K562 (cell line): ENCODE results near the gene SLC6A16. TPM values are rescaled to one million over a fixed set of nuclear protein-coding genes. Genes with fewer than 3 reads are reported as not detected.
"Not testable (repeated sequence)": the region's sequence is repeated elsewhere in the genome, so short reads cannot be mapped to it uniquely, and the experiment has no call there.

ENCODE experiments used
- ATAC-seq: fragments of 200-7000 bp; cut with Tn5 transposase; 3 replicates; pipeline ENCODE4 v1.9.1; 2020; ENCODE audit warnings: moderate library complexity
- BruUV-seq: library from RNA; stranded (reverse); fragments of 400-500 nt; replicated peaks from 2 replicates; lab custom pipeline; 2021; lab: Mats Ljungman, UMichigan
- CTCF ChIA-PET: fragments of 300-600 bp; formaldehyde crosslinking; extraction: SDS; loops from one replicate; lab custom pipeline; 2021; ENCODE audit warnings: low intra/inter-chr PET ratio; lab: Yijun Ruan, JAX
- POLR2A ChIA-PET: fragments of 300-600, 350-650 bp; sonication (Branson Sonifier 250); formaldehyde crosslinking; extraction: SDS; loops from one replicate; lab custom pipeline; 2021; ENCODE audit warnings: antibody characterized with exemption, inconsistent platforms; lab: Yijun Ruan, JAX
- DNase-seq, 4 experiments: peaks; one replicate each; pipeline versions ENCODE4 v3.0.0 to v3.0.0-alpha.2; 2011 to 2018; ENCODE audit warnings: low spot score in 3 of 4, mixed read lengths in 3 of 4; ENCODE audit errors: extremely low read depth in 1 of 4
- FAIRE-seq: peaks from 2 replicates; lab custom pipeline; 2011; peaks lifted over from hg19 to GRCh38; lab: Jason Lieb, UNC
- H2AFZ ChIP-seq: 2 replicates; pipeline ENCODE4 v1.6.0; 2011; ENCODE audit warnings: low read depth, low read length, control low read depth, inconsistent platforms
- H3K27ac ChIP-seq: fragments of 200-600 bp; 3 replicates; pipeline ENCODE4 v1.8.0; 2011; ENCODE audit warnings: low read depth, mild to moderate bottlenecking, control low read depth, inconsistent platforms, low read length, moderate library complexity, mixed read lengths; ENCODE audit errors: extremely low read depth
- H3K27me3 ChIP-seq, 2 experiments: fragments of 300-600 bp in 1 of 2; 2 replicates in 1 of 2; 3 replicates in 1 of 2; pipeline versions ENCODE4 v1.6.0 to v1.8.0; 2011; ENCODE audit warnings: inconsistent platforms in 2 of 2, low read length in 2 of 2, mild to moderate bottlenecking in 1 of 2, mixed read lengths in 1 of 2, moderate library complexity in 1 of 2; ENCODE audit not compliant: control insufficient read depth in 2 of 2, insufficient read depth in 2 of 2
- H3K36me3 ChIP-seq: fragments of 300-600 bp; 3 replicates; pipeline ENCODE4 v1.8.0; 2011; ENCODE audit warnings: mild to moderate bottlenecking, low read length, inconsistent platforms; ENCODE audit not compliant: control insufficient read depth, insufficient read depth
- H3K4me1 ChIP-seq, 2 experiments: fragments of 200-600 bp in 1 of 2; replicated peaks in 1 of 2; 2 replicates in 1 of 2; 3 replicates in 1 of 2; pipeline versions ENCODE4 v1.5.1 to v1.8.0; 2011; ENCODE audit warnings: inconsistent platforms in 2 of 2, low read length in 2 of 2, mild to moderate bottlenecking in 1 of 2, mixed read lengths in 1 of 2, moderate library complexity in 1 of 2; ENCODE audit not compliant: control insufficient read depth in 2 of 2, insufficient read depth in 2 of 2
- H3K4me2 ChIP-seq: 2 replicates; pipeline ENCODE4 v1.6.1; 2011; ENCODE audit warnings: low read length, control low read depth, inconsistent platforms, mixed read lengths; ENCODE audit not compliant: insufficient read depth
- H3K4me3 ChIP-seq: fragments of 200-600 bp; sonication (generic), shearing (Covaris generic); 2 replicates; pipeline ENCODE4 v1.5.1; 2016; ENCODE audit warnings: control low read depth, inconsistent platforms
- H3K79me2 ChIP-seq: fragments of 200-600 bp; 3 replicates; pipeline ENCODE4 v1.8.0; 2011; ENCODE audit warnings: low read length, inconsistent platforms; ENCODE audit not compliant: control insufficient read depth, insufficient read depth
- H3K9ac ChIP-seq, 2 experiments: 2 replicates each; pipeline versions ENCODE4 v1.6.0 to v1.6.1; 2011; ENCODE audit warnings: low read depth in 2 of 2, low read length in 2 of 2, control low read depth in 1 of 2, inconsistent platforms in 1 of 2, mild to moderate bottlenecking in 1 of 2, mixed read lengths in 1 of 2; ENCODE audit not compliant: insufficient read depth in 1 of 2
- H3K9me1 ChIP-seq: one replicate; pipeline ENCODE4 v1.6.0; 2011; ENCODE audit warnings: inconsistent platforms, mild to moderate bottlenecking, low read length, moderate library complexity; ENCODE audit not compliant: control insufficient read depth, insufficient read depth
- H3K9me3 ChIP-seq: replicated peaks from 2 replicates; pipeline ENCODE4 v1.5.1; 2011; ENCODE audit warnings: low read depth, low read length, inconsistent platforms; ENCODE audit not compliant: control insufficient read depth, insufficient read depth
- H4K20me1 ChIP-seq: replicated peaks from 2 replicates; pipeline ENCODE4 v1.6.1; 2011; ENCODE audit warnings: low read length, inconsistent platforms, mixed read lengths; ENCODE audit not compliant: control insufficient read depth, insufficient read depth
- ARID3B ChIP-seq: fragments of 250-450 bp; sonication (Bioruptor Pico); IDR thresholded peaks from 2 replicates; pipeline ENCODE4 v1.4.0; 2020; ENCODE audit warnings: borderline replicate concordance
- BCOR ChIP-seq: fragments of 450-650 bp; IDR thresholded peaks from 2 replicates; pipeline ENCODE4 v1.6.1; 2016
- CREB3L1 ChIP-seq: fragments of 450-650 bp; IDR thresholded peaks from 2 replicates; pipeline ENCODE4 v1.6.1; 2014; ENCODE audit warnings: low read depth, mild to moderate bottlenecking, moderate library complexity, borderline replicate concordance
- ELF4 ChIP-seq: fragments of 450-650 bp; formaldehyde crosslinking; IDR thresholded peaks from 2 replicates; pipeline ENCODE4 v1.4.0; 2022; ENCODE audit warnings: missing genetic modification characterization
- ERF ChIP-seq: fragments of 450-650 bp; formaldehyde crosslinking; IDR thresholded peaks from 2 replicates; pipeline ENCODE4 v1.4.0; 2020; ENCODE audit warnings: mild to moderate bottlenecking, mixed read lengths
- HDAC6 ChIP-seq: IDR thresholded peaks from 2 replicates; pipeline ENCODE4 v1.6.1; 2012; ENCODE audit warnings: low read depth, mild to moderate bottlenecking, control low read depth, inconsistent platforms, low read length, moderate library complexity
- KDM1A ChIP-seq, 2 experiments: fragments of 450-650 bp; IDR thresholded peaks; 2 replicates each; pipeline ENCODE4 v1.6.1; 2016; ENCODE audit warnings: mild to moderate bottlenecking in 2 of 2
- RBM25 ChIP-seq: fragments of 200-400 bp; formaldehyde crosslinking; IDR thresholded peaks from 2 replicates; pipeline ENCODE4 v1.6.1; 2018; ENCODE audit warnings: low read length, low read depth, moderate library complexity; ENCODE audit not compliant: severe bottlenecking
- SMARCB1 ChIP-seq: IDR thresholded peaks from 2 replicates; pipeline ENCODE4 v1.6.1; 2011; ENCODE audit warnings: improper control_type of control experiment, low read depth; ENCODE audit not compliant: insufficient read length
- SP1 ChIP-seq: sonication (generic); formaldehyde crosslinking; IDR thresholded peaks from 2 replicates; pipeline ENCODE4 v1.8.1; 2022; ENCODE audit warnings: mild to moderate bottlenecking, missing genetic modification reagents
- TBL1XR1 ChIP-seq, 2 experiments: IDR thresholded peaks; 2 replicates each; pipeline ENCODE4 v1.6.1; 2012; ENCODE audit warnings: improper control_type of control experiment in 2 of 2, low read length in 2 of 2, mild to moderate bottlenecking in 1 of 2
- TCF7 ChIP-seq: sonication (generic); IDR thresholded peaks from 2 replicates; pipeline ENCODE4 v1.6.1; 2016; ENCODE audit warnings: antibody characterized with exemption, borderline replicate concordance
- YBX1 ChIP-seq: fragments of 450-650 bp; IDR thresholded peaks from 2 replicates; pipeline ENCODE4 v1.7.1; 2016; ENCODE audit warnings: mild to moderate bottlenecking
- ZNF146 ChIP-seq: IDR thresholded peaks from one replicate; pipeline ENCODE4 v1.6.1; 2018; ENCODE audit warnings: missing compliant biosample characterization; ENCODE audit not compliant: unreplicated experiment
- ZNF197 ChIP-seq: fragments of 200-800 bp; sonication (Bioruptor generic); IDR thresholded peaks from 2 replicates; pipeline ENCODE4 v1.6.1; 2016; ENCODE audit warnings: low read depth, missing genetic modification characterization, missing compliant biosample characterization
- ZNF232 ChIP-seq: sonication (generic); formaldehyde crosslinking; IDR thresholded peaks from 2 replicates; pipeline ENCODE4 v1.8.0; 2022; ENCODE audit warnings: mild to moderate bottlenecking, missing genetic modification reagents
- ZNF77 ChIP-seq: fragments of 250-450 bp; sonication (Bioruptor Pico); IDR thresholded peaks from 2 replicates; pipeline ENCODE4 v1.5.0; 2020
- WGBS: fragments of 100-300 bp; shearing (Covaris generic); methylation state at CpG from one replicate; pipeline ENCODE4 v1.1.6; 2016; ENCODE audit warnings: low coverage, mixed read lengths; ENCODE audit not compliant: insufficient coverage; ENCODE audit errors: missing lambda C conversion rate; 5-methylcytosine and 5-hydroxymethylcytosine counted together
- in situ Hi-C: fragments of 300-500 bp; cut with MboI; formaldehyde crosslinking; loops from 4 replicates; pipeline ENCODE4 v1.15.0; 2018; ENCODE audit warnings: inconsistent platforms, mixed read lengths
- intact Hi-C: fragments of 100-400 bp; cut with micrococcal nuclease; formaldehyde crosslinking; loops from 2 replicates; pipeline ENCODE4 v1.14.2; 2022
- polyA plus RNA-seq, 8 experiments: library from polyadenylated mRNA; depleted of rRNA in 4 of 8; stranded (reverse) in 5 of 8; unstranded in 3 of 8; fragments of >200 nt; fragmentation: Nextera tagmentation in 2 of 8; fragmentation: Illumina TruSeq in 1 of 8; extraction: Ambion mirVana in 2 of 8; extraction: Trizol in 1 of 8; gene quantifications; 2 replicates each; pipeline versions ENCODE4 v1.2.1 to v1.2.3, GENCODE V29; 2011 to 2014; ENCODE audit warnings: inconsistent platforms in 1 of 8, missing spikeins in 1 of 8
- total RNA-seq, 7 experiments: library from RNA; depleted of rRNA in 6 of 7; stranded (reverse); fragments of >200 nt in 6 of 7; fragmentation: Illumina TruSeq in 2 of 7; extraction: Trizol in 2 of 7; gene quantifications; 2 replicates each; pipeline versions ENCODE4 v1.2.1 to v1.2.3, GENCODE V29; 2011 to 2021; ENCODE audit warnings: low replicate concordance in 1 of 7

The SLC6A16 gene
- total and polyA plus RNA-seq, 9 of the 15 experiments (the other 6 are each of a cell fraction or from before 2014, with no cell fraction given), result 0.05 to 0.95 (median 0.36) TPM

GRCh38 chr19:49298653-49299052 lies 26.3 kb downstream of the SLC6A16 start:
- CTCF ChIA-PET, POLR2A ChIA-PET: not testable (repeated sequence)

GRCh38 chr19:49297403-49297802 lies 27.6 kb downstream of the SLC6A16 start:
- ATAC-seq (no peak), FAIRE-seq (no peak), DNase-seq (no peak)
- H4K20me1 ChIP-seq, result no peaks in the 10 kb centered on the region
- ChIA-PET CTCF (interaction anchor here (0.6 kb wide), 1 partner anchor 73 kb away, joined by 3 read pairs; no protein-coding TSS in a partner anchor), POLR2A (no interaction called here)
- no peaks in the 10 kb centered on the region for H3K9me1 ChIP-seq
- H2AFZ ChIP-seq, result no peak overlapping the region
- in situ Hi-C loops (no loop called here), intact Hi-C loops (no loop called here)
- no peak overlapping the region for H3K27ac ChIP-seq
- no peak overlapping the region for H3K4me3 ChIP-seq
- no peaks in the 10 kb centered on the region for H3K36me3 ChIP-seq
- peaks cover 6 to 24% of the 10 kb centered on the region in 2 experiments for H3K27me3 ChIP-seq
- no TSS peak for BruUV-seq
- no peaks in the 10 kb centered on the region for H3K9me3 ChIP-seq
- H3K79me2 ChIP-seq, result no peaks in the 10 kb centered on the region
- H3K4me1 ChIP-seq, result peaks cover 2 to 5% of the 10 kb centered on the region in 2 experiments; a peak in 1 of 5 replicates
- no peak overlapping the region for H3K9ac ChIP-seq
- 2% methylated on average over 3 of the region's 3 CpGs for WGBS
- H3K4me2 ChIP-seq, result no peak overlapping the region
- no peak for TF ChIP-seq ZNF77 (CRISPR knock-in tag)
- TF ChIP-seq TCF7, result no peak
- TF ChIP-seq SMARCB1, result no peak
- no peak for TF ChIP-seq ERF (CRISPR knock-in tag)
- no peak for TF ChIP-seq YBX1
- no peak for TF ChIP-seq TBL1XR1 (IDR thresholded peaks at IDR 0.05; ENCODE audit: low read length in 2 of 2)
- TF ChIP-seq SP1, result no peak
- no peak for TF ChIP-seq HDAC6
- no peak for TF ChIP-seq ARID3B
- no peak for TF ChIP-seq ZNF232 (CRISPR knock-in tag)
- TF ChIP-seq ELF4 (CRISPR knock-in tag), result no peak
- no peak for TF ChIP-seq ZNF197 (CRISPR knock-in tag)
- no peak for TF ChIP-seq CREB3L1

More at GRCh38 chr19:49298653-49299052, 26.3 kb downstream of the SLC6A16 start:
- TF ChIP-seq RBM25 (peak; percentile 82), KDM1A (IDR thresholded peaks at IDR 0.05) (0 out of 4 replicates have a peak, but pooled peaks of 1 of the 2 experiments have one; percentile 34), ZNF146 (CRISPR knock-in tag) (peak; percentile 96), BCOR (peak; percentile 60; the same call in 1 of the 2 replicates)
- H3K79me2 ChIP-seq, H3K4me1 ChIP-seq, H3K9me3 ChIP-seq, H3K9ac ChIP-seq, DNase-seq, H4K20me1 ChIP-seq, H2AFZ ChIP-seq, BruUV-seq, H3K36me3 ChIP-seq, FAIRE-seq, in situ Hi-C loops, H3K27ac ChIP-seq, intact Hi-C loops, H3K4me3 ChIP-seq, H3K4me2 ChIP-seq, ATAC-seq, H3K9me1 ChIP-seq: not testable (repeated sequence)
- WGBS, result 6% methylated on average over 3 of the region's 3 CpGs
- H3K27me3 ChIP-seq, result peaks cover 6 to 17% of the 10 kb centered on the region in 2 experiments
